NCI-H2029 (cell line): ENCODE data around the gene JMJD4.

Experiments used
- DNase-seq: peaks from one replicate; lab custom pipeline; 2025; lab: John Stamatoyannopoulos, UW

JMJD4 gene, protein sequence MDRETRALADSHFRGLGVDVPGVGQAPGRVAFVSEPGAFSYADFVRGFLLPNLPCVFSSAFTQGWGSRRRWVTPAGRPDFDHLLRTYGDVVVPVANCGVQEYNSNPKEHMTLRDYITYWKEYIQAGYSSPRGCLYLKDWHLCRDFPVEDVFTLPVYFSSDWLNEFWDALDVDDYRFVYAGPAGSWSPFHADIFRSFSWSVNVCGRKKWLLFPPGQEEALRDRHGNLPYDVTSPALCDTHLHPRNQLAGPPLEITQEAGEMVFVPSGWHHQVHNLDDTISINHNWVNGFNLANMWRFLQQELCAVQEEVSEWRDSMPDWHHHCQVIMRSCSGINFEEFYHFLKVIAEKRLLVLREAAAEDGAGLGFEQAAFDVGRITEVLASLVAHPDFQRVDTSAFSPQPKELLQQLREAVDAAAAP

GRCh38 chr1:227734856-227735538, at the start of gene JMJD4, which contains the start of gene SNAP47:
TSS of gene JMJD4 (minus strand) at chr1:227735302. CDS start at chr1:227735273, 29 bp downstream.
TSS of gene SNAP47 (plus strand) at chr1:227735435. CDS start at chr1:227747737, 12,302 bp downstream.
- DNase-seq: peak; percentile 75

- no peak for DNase-seq
Observed at GRCh38 chr1:227782226-227782625, 47.1 kb upstream of the JMJD4 start.

DNA sequence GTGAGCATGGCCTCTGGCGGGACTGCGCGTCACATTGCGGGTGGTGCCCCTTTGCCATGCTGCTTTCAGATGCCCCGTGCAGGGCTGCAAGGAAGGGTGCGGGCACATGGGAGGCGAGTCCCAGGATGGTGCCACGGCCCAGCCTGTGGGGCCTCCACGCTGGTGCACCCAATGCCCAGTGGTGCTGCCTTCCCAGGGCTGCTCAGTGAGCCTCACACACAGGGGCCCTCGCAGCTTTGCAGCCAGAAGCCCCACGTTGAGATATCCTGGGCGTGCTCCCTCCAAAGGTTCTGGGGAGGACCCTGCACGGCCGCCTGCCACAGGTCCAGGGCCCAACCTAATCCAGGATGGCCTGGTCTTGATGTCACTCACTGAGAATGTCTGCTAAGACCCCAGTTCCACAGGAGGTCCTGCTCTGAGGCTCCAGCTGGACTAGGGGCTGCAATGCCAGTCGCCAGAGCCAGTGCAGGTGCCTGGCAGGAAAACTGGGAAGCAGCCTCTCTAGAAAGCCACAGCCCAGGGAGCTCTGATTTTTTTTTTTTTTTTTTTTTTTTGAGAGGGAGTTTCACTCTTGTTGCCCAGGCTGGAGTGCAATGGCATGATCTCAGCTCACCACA, 46.3 kb upstream of the JMJD4 start:
- no peak for DNase-seq

- no peak for DNase-seq
Observed at GRCh38 chr1:227780101-227781044, 45.3 kb upstream of the JMJD4 start.

- DNase-seq: no peak
Observed at GRCh38 chr1:227779685-227780084, 44.6 kb upstream of the JMJD4 start.

GRCh38 chr1:227779021-227779441, 43.9 kb upstream of the JMJD4 start:
- no peak for DNase-seq

DNA sequence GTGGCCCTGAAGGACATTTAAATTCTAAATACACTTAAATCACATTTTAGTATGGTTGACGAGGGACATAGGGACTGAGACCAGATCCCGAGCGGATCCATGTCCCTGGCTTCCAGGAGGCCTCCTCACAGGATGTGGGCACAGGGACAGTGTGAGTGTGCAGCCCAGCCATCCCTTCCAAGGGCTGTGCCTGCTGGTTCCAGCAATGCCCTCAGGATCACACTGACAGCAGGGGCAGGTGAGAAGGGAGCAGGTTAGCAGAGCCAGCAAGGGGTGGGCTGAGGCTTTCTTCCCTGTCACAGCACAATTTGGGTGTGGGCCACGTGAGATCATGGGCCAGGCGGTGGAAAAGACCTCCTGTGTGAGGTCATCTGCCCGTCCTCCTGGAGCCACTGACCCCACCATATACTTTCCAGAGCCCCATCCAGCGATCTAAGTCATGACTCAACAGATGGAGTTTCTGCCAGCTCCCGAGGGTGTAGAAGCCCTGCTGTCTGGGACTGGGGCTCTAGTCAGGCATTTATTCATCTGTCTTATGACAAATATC, 43.4 kb upstream of the JMJD4 start:
- no peak for DNase-seq

- no peak for DNase-seq
Observed at GRCh38 chr1:227777646-227778045, 42.5 kb upstream of the JMJD4 start.

DNA sequence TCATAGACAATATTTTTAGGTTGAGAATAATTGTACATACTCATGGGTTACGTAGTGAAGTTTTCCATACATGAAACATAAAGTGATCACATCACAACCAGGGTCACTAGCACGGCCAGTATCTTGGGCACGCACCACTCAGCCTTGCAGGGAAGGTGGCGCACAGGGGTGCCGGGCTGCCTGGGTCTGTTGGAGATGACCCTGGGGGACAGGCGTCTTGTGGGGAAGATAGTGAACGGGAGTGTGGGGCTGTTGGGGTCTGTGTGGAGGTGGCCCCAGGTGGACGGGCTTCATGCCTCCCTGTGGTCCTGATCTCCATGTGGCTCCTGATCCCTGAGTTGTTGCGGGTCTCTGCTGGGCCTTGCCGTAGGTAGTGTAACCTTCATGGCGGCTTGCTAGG, 42.1 kb upstream of the JMJD4 start:
- no peak for DNase-seq

DNA sequence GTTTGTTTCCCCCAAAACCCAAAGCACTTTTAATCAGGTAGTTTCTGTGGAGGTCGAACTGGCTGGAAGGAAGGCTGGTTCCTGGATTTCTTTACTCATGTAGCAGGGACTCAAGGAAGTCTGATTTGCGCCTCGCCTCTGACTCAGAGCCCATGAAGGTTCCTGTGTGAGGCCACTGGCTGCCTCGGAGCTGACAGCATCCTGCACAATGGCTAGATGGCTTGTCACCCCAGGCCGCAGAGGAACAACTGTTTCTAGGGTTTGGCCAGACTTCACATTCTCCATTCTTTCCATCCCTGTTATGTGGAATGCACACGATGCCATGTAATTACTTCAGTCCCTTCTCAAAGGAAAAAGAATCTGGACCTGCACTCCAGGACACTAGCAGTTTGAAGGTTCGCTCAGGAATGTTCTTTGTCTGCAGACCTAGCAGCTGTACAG, 41.2 kb upstream of the JMJD4 start:
- no peak for DNase-seq

DNA sequence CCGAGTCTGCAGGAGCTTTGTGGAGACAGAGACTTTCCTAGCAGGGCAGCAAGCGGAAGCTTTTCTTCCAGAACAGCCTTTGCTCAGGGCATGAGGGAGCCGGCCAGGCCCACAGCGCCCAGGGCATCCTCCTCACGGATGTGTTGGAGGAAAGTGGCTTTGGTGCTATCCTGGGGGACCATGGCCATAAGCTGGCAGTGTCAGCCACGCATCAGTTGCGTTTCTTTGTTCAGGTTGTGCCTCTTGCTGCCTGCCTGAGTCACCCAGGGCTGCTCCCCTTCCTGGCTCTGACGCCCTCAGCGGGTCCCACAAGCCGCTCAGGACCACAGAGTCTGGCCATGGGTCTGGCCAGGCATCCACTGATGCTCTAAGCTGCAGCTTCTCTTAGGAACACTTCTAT, 40.7 kb upstream of the JMJD4 start:
- no peak for DNase-seq

DNA sequence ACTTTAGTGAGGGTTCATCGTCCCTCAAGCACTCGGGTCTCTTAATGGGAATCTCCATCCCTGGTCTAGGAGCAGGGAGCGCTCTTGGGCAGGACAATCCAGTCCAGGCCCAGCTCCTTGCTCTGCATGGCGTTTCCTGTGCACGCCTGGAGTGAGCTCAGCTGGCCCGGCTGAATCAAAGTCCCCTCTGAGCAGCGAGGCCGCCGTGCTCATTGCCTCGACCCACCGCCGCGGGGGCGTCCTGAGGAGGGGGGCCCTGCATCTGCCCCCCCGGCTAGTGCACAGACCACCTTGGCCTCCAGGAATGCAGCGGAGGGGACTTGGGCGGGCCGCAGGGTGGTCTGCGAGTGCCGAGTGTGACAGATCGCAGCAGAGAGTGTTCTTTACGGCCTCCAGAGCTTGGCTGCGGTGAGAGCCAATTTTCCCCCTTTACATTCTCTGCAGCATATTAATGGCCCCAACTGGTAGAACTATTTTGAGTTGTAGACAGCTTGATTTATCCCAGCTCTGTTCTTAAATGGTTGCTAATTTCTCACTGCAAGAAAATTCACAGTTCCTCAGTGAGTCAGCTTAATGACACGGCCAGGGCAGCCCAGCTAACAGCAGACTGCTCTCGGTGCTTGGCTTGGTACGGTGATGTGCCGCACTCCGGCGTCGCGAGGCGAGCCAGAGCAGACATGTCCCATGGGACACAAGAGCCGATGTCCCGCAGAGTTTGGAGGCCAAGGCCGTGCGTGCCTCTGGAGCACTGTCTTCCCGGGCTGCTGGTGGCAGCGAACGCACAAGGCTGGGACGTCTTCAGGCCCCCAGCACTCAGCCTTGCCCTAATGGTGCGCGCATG, 39.9 kb upstream of the JMJD4 start:
- no peak for DNase-seq

DNA sequence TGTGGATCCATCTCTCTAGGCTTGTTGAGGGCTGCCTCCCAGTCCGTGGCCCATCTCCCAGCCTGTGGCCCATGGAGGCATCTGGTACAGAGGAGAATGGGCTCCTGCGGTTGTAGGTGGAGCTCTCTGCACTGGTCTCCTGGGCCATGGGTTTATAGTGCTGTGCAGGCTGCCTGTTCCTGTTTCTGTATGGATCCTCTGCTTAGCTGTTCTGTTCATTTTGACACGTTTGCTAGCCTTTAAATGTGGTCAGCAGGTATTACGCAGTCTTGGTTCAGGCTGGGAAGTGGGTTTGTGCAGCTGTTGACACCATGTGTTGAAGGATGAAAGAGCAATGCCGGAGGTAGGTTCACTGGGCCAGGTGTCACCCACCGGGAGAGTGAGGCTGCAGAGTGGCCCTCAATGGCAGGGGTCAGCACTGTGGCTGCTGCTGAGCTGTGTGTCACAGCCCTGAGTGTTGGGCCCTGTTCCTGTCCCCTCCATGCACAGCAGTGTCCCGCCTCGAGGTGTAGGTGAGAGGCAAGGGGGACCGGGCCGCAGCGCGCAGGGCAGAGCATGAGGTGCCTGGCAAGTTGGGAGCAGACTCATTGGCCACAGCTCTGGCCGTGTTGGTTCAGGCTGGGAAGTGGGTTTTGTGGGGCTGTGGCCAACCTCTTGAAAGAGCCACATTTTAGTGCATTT, 39.1 kb upstream of the JMJD4 start:
- DNase-seq: peak; percentile 41

- no peak for DNase-seq
Observed at GRCh38 chr1:227773558-227773957, 38.5 kb upstream of the JMJD4 start.

DNA sequence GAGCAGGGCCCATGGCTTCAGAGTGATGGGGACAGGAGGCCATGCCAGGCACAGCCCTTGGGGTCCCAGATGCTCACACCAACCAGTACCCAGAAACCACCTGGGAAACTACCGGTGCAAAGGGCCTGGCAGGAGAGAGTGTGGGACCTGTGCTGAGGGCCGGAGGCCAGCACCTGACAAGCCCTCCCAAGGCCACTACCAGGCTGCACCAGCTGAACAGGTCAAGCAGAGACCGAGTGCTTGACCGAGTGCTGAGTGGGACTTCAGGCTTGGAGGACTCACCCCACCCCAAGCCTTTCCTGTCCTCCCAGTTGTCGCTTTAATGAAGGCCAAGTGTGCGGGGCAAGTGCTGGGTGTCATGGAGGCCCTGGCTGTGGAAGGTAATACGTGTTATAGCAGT, 36.7 kb upstream of the JMJD4 start:
- no peak for DNase-seq

GRCh38 chr1:227771326-227771725, 36.2 kb upstream of the JMJD4 start:
- DNase-seq: no peak

DNA sequence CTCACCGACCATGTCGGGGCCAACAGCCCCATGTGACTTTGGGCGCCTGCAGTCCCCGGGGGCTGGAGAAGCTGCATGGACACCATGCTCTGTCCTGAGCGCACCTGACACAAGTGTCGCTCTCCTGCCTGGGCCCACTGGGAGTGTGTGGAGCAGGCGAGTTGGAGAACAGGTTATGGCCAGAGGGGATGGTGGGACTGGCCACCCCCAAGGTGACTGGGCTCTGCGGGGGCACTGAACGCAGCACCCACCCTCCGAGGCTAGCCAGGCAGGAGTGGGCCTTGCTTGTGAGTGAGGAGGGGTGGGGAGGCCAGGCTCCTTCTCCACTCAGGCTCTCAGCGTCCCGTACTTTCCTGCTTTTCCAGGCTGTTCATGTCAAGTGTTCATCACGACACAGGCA, 35.7 kb upstream of the JMJD4 start:
- DNase-seq: no peak

- DNase-seq: no peak
Observed at GRCh38 chr1:227769936-227770494, 34.9 kb upstream of the JMJD4 start.
